ENCODE results near the gene PIP5K1B.

- TF ChIP-seq REST (IDR thresholded peaks at IDR 0.05; ENCODE audit: low read depth, low read length) (no peak), EP300 (IDR thresholded peaks at IDR 0.05; ENCODE audit: borderline replicate concordance in 1 of 2, control insufficient read depth in 1 of 2, low read depth in 2 of 2, low read length in 2 of 2) (no peak), NFXL1 (IDR thresholded peaks at IDR 0.05; ENCODE audit: borderline replicate concordance) (no peak), KAT2A (conservative IDR thresholded peaks at IDR 0.05; ENCODE audit: control insufficient read depth, low read depth, low read length) (no peak)
Observed at GRCh38 chr9:68727636-68728035, 22.6 kb downstream of the PIP5K1B start.
